A673 (cell line): Measurements from ENCODE around the gene NPAS2. TPM values are rescaled to one million over a fixed set of nuclear protein-coding genes. Genes with fewer than 3 reads are reported as not detected.

ENCODE experiments used
- BruUV-seq: library from RNA; stranded (reverse); fragments of 400-500 nt; replicated peaks from 2 replicates; lab custom pipeline; 2021; lab: Mats Ljungman, UMichigan
- CTCF ChIA-PET: fragments of 300-600 bp; sonication (Branson Sonifier 250); formaldehyde crosslinking; loops from one replicate; lab custom pipeline; 2022; ENCODE audit warnings: antibody characterized with exemption; lab: Charles Lee
- POLR2A ChIA-PET: fragments of 300-600 bp; sonication (Branson Sonifier 250); formaldehyde crosslinking; loops from one replicate; lab custom pipeline; 2022; ENCODE audit warnings: antibody characterized with exemption; ENCODE audit not compliant: low non-redundant PET; lab: Charles Lee
- DNase-seq: peaks from one replicate; pipeline ENCODE4 v3.0.0-alpha.2; 2015; ENCODE audit warnings: low spot score
- H3K27ac ChIP-seq: fragments of 200-600 bp; sonication (generic); 2 replicates; pipeline ENCODE4 v1.5.1; 2016; ENCODE audit warnings: mixed run types, low read depth, mild to moderate bottlenecking, mixed read lengths, antibody characterized with exemption, low read length; ENCODE audit not compliant: poor library complexity, severe bottlenecking
- H3K27me3 ChIP-seq: fragments of 200-600 bp; sonication (generic); replicated peaks from 2 replicates; pipeline ENCODE4 v1.6.1; 2017; ENCODE audit warnings: mixed run types, low read depth, mild to moderate bottlenecking, mixed read lengths, antibody characterized with exemption, low read length; ENCODE audit not compliant: insufficient read depth, poor library complexity
- H3K36me3 ChIP-seq: fragments of 200-600 bp; sonication (generic); 2 replicates; pipeline ENCODE4 v1.6.1; 2016; ENCODE audit warnings: mixed run types, mild to moderate bottlenecking, mixed read lengths, antibody characterized with exemption, low read length; ENCODE audit not compliant: insufficient read depth, poor library complexity, severe bottlenecking
- H3K4me1 ChIP-seq: fragments of 200-600 bp; sonication (generic); 2 replicates; pipeline ENCODE4 v1.6.1; 2017; ENCODE audit warnings: mixed run types, mild to moderate bottlenecking, mixed read lengths, antibody characterized with exemption, low read length; ENCODE audit not compliant: insufficient read depth, poor library complexity, severe bottlenecking
- H3K4me3 ChIP-seq: fragments of 200-600 bp; sonication (generic); 2 replicates; pipeline ENCODE4 v1.5.1; 2016; ENCODE audit warnings: low read depth, mixed run types, mild to moderate bottlenecking, mixed read lengths, low read length; ENCODE audit not compliant: poor library complexity, severe bottlenecking
- H3K9me3 ChIP-seq: fragments of 200-600 bp; sonication (generic); 2 replicates; pipeline ENCODE4 v1.6.1; 2016; ENCODE audit warnings: mixed run types, low read depth, mild to moderate bottlenecking, mixed read lengths, antibody characterized with exemption, low read length; ENCODE audit not compliant: poor library complexity, severe bottlenecking
- EZH2 ChIP-seq: fragments of 200-600 bp; sonication (generic); IDR thresholded peaks from 2 replicates; pipeline ENCODE4 v1.6.1; 2017; ENCODE audit warnings: borderline replicate concordance, low read depth, mild to moderate bottlenecking, mixed read lengths, antibody characterized with exemption, low read length; ENCODE audit not compliant: poor library complexity, severe bottlenecking
- intact Hi-C: fragments of 100-400 bp; cut with micrococcal nuclease; formaldehyde crosslinking; loops from one replicate; pipeline ENCODE4 v1.10.0; 2022; ENCODE audit not compliant: unreplicated experiment
- total RNA-seq: library from RNA; stranded (reverse); gene quantifications from 2 replicates; pipeline ENCODE4 v1.2.3, GENCODE V29; 2021
- TF ChIP-seq, protein P1 (sequence below): fragments of 300-800, 200-600 bp; sonication (generic); conservative IDR thresholded peaks from 2 replicates; pipeline ENCODE4 v1.5.1; 2017; ENCODE audit warnings: low read depth, mild to moderate bottlenecking, antibody characterized with exemption, low read length, moderate library complexity, mixed read lengths

The NPAS2 gene
- total RNA-seq, 1 experiment from 2014 or later, result 9.4 TPM

DNA sequence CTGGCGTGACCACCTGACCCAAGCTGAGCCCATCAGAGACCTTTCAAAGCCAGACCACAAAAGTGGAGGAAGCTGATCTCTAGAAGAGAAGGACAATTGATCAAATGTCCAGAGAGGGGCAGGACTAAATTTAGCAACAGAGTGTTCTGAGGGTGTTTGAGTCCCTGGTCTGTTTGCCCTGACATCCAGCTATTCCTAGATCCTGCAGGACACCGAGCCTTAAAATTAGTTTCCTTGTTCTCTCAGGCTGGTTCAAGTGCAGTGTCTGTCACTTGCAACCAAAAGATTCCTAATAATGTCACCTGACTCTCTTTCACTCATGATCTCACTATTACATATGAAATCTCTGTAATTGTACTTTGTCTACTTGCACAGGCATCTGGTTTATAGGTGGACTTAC is 33.0 kb upstream of the NPAS2 start:
- BruUV-seq, result no TSS peak
- Histone ChIP-seq H3K9me3 (no peaks in the 10 kb centered on the region), H3K4me1 (no peaks in the 10 kb centered on the region), H3K4me3 (no peak overlapping the region), H3K36me3 (no peaks in the 10 kb centered on the region), H3K27ac (no peak overlapping the region), H3K27me3 (no peaks in the 10 kb centered on the region)
- ChIA-PET POLR2A (no interaction called here), CTCF (no interaction called here)
- intact Hi-C loops, result no loop called here
- no peak for DNase-seq
- TF ChIP-seq EZH2, result no peak
- TF ChIP-seq, protein P1, sequence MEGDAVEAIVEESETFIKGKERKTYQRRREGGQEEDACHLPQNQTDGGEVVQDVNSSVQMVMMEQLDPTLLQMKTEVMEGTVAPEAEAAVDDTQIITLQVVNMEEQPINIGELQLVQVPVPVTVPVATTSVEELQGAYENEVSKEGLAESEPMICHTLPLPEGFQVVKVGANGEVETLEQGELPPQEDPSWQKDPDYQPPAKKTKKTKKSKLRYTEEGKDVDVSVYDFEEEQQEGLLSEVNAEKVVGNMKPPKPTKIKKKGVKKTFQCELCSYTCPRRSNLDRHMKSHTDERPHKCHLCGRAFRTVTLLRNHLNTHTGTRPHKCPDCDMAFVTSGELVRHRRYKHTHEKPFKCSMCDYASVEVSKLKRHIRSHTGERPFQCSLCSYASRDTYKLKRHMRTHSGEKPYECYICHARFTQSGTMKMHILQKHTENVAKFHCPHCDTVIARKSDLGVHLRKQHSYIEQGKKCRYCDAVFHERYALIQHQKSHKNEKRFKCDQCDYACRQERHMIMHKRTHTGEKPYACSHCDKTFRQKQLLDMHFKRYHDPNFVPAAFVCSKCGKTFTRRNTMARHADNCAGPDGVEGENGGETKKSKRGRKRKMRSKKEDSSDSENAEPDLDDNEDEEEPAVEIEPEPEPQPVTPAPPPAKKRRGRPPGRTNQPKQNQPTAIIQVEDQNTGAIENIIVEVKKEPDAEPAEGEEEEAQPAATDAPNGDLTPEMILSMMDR, result no peak

DNA sequence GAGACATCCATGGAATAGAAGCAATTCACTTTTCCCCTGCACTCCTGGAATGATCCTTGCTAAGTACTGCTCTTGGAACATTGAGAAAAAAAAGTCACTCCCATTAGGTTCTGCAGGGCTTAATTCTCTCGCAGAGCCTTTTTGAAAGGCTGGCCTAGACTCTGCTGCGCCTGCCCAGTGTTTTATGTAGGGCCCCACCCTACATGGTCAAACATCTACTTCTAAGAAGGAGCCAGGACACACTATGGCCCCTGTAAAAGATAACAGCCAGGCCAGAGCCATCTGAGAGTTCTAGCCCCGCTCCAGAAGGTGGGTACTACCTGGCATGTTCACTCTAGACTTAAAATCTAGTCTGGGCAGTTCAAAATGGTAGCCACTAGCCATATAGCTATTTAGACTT is 30.6 kb upstream of the NPAS2 start:
- Histone ChIP-seq H3K27ac (no peak overlapping the region), H3K9me3 (no peaks in the 10 kb centered on the region), H3K4me1 (no peaks in the 10 kb centered on the region), H3K4me3 (no peak overlapping the region), H3K27me3 (no peaks in the 10 kb centered on the region), H3K36me3 (no peaks in the 10 kb centered on the region)
- CTCF ChIA-PET, result no interaction called here
- no peak for TF ChIP-seq EZH2
- TF ChIP-seq, protein P1, result no peak
- intact Hi-C loops, result no loop called here
- POLR2A ChIA-PET, result no interaction called here
- BruUV-seq, result no TSS peak
- DNase-seq, result no peak

GRCh38 chr2:100791294-100791935 is 28.5 kb upstream of the NPAS2 start:
- ChIA-PET CTCF (no interaction called here), POLR2A (no interaction called here)
- no peak overlapping the region for H3K4me3 ChIP-seq

DNA sequence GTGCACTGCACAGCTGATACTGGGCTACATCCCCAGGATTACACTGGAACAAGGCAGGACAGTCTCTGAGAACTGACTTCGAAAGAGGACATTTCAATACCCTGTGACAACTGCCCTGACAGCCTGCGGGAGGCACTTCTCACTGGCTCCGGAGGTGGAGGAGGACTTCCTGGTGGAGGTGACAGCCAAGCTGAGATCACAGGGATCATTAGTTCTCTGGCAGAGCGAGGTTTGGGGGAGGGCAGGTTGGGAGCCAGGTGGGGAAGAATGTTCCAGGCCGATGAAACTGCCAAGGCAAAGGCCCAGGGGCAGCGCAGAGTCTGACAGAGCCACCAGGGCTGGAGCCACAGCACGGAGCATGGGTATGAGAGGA is 28.0 kb upstream of the NPAS2 start:
- TF ChIP-seq, protein P1, result no peak
- TF ChIP-seq EZH2, result no peak
- Histone ChIP-seq H3K4me3 (no peak overlapping the region), H3K27ac (no peak overlapping the region), H3K4me1 (no peaks in the 10 kb centered on the region), H3K9me3 (no peaks in the 10 kb centered on the region), H3K36me3 (no peaks in the 10 kb centered on the region), H3K27me3 (no peaks in the 10 kb centered on the region)
- CTCF ChIA-PET, result no interaction called here
- intact Hi-C loops, result no loop called here
- no peak for DNase-seq
- POLR2A ChIA-PET, result no interaction called here
- BruUV-seq, result no TSS peak

More at GRCh38 chr2:100791294-100791935, 28.5 kb upstream of the NPAS2 start:
- Histone ChIP-seq H3K36me3 (no peaks in the 10 kb centered on the region), H3K9me3 (no peaks in the 10 kb centered on the region), H3K27me3 (no peaks in the 10 kb centered on the region), H3K4me1 (no peaks in the 10 kb centered on the region), H3K27ac (no peak overlapping the region)
- TF ChIP-seq EZH2, result no peak
- no TSS peak for BruUV-seq
- no peak for DNase-seq
- intact Hi-C loops, result no loop called here
